Prostate gland (tissue), 2 donors: Measurements from ENCODE around the gene KAZALD1.

Experiments used
- POLR2A ChIP-seq: fragments of 450-650 bp; IDR thresholded peaks from one replicate; pipeline ENCODE4 v1.6.1; 2016; ENCODE audit warnings: antibody characterized with exemption, mild to moderate bottlenecking
- TF ChIP-seq, protein P1 (sequence below), 4 experiments: fragments of 200-600 bp in 2 of 4; fragments of 450-650 bp in 2 of 4; sonication (generic) in 2 of 4; IDR thresholded peaks; 1 replicate in 3 of 4; 2 replicates in 1 of 4; pipeline ENCODE4 v1.5.1; 2016 to 2019; ENCODE audit warnings: antibody characterized with exemption in 4 of 4, mild to moderate bottlenecking in 2 of 4, moderate library complexity in 2 of 4

DNA sequence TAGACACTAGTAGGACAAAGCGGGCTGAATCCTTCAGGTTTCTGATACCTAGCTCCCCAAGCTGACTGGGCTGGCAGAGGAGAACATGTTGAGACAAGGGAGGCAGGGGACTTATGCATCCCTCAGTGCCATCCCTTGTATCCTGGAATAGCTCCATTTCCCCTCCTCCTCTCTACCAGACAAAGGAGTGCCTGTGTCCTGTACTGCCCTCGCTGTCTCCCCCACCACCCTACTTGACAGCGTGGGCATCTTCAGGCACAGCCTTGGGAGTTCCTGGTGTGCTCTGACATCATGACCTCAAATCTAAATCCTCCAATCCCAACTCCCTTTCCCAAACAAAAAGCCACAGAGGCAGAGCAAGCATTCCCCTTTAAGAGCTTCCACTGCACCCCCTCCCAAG is 21.7 kb upstream of the KAZALD1 start:
- TF ChIP-seq, protein P1, sequence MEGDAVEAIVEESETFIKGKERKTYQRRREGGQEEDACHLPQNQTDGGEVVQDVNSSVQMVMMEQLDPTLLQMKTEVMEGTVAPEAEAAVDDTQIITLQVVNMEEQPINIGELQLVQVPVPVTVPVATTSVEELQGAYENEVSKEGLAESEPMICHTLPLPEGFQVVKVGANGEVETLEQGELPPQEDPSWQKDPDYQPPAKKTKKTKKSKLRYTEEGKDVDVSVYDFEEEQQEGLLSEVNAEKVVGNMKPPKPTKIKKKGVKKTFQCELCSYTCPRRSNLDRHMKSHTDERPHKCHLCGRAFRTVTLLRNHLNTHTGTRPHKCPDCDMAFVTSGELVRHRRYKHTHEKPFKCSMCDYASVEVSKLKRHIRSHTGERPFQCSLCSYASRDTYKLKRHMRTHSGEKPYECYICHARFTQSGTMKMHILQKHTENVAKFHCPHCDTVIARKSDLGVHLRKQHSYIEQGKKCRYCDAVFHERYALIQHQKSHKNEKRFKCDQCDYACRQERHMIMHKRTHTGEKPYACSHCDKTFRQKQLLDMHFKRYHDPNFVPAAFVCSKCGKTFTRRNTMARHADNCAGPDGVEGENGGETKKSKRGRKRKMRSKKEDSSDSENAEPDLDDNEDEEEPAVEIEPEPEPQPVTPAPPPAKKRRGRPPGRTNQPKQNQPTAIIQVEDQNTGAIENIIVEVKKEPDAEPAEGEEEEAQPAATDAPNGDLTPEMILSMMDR (IDR thresholded peaks at IDR 0.05): no peak
- TF ChIP-seq POLR2A: no peak
